Measurements from ENCODE around the gene JPH2. TPM values are rescaled to one million over a fixed set of nuclear protein-coding genes. Genes with fewer than 3 reads are reported as not detected.

The JPH2 gene
- total RNA-seq, 2 donors from 2014 or later, result 169 to 179 TPM

GRCh38 chr20:44146272-44146671 lies 40.7 kb downstream of the JPH2 start:
- Histone ChIP-seq H3K36me3 (peaks cover 5% of the 10 kb centered on the region), H3K9me3 (no peaks in the 10 kb centered on the region), H3K4me3 (no peak overlapping the region), H3K4me1 (ENCODE audit: control insufficient read depth in 1 of 2, low read depth in 2 of 2) (peaks cover 34 to 88% of the 10 kb centered on the region in 2 donors), H3K27me3 (replicated peaks; ENCODE audit: insufficient read depth) (no peaks in the 10 kb centered on the region), H3K27ac (peak overlapping the region; percentile 94 to 97)
- ATAC-seq (ENCODE audit: insufficient number of reproducible peaks, low FRiP score, low read depth), result no peak
- no peak for DNase-seq (ENCODE audit: low spot score)
- no peak for TF ChIP-seq CTCF (IDR thresholded peaks at IDR 0.05)

- Histone ChIP-seq H3K9me3 (no peaks in the 10 kb centered on the region), H3K36me3 (peaks cover 9% of the 10 kb centered on the region), H3K4me3 (peak overlapping the region; percentile 3), H3K27ac (peak overlapping the region; percentile 94 to 97), H3K4me1 (ENCODE audit: control insufficient read depth in 1 of 2, low read depth in 2 of 2) (peaks cover 39 to 88% of the 10 kb centered on the region in 2 donors), H3K27me3 (replicated peaks; ENCODE audit: insufficient read depth) (no peaks in the 10 kb centered on the region)
- DNase-seq (ENCODE audit: low spot score) (no peak), ATAC-seq (ENCODE audit: insufficient number of reproducible peaks, low FRiP score, low read depth) (no peak)
- TF ChIP-seq CTCF (IDR thresholded peaks at IDR 0.05), result no peak
These were observed 41.7 kb downstream of the JPH2 start for GRCh38 chr20:44145131-44145775.

- Histone ChIP-seq H3K4me3 (peak overlapping the region; percentile 13), H3K27ac (peak overlapping the region; percentile 94 to 97), H3K9me3 (no peaks in the 10 kb centered on the region), H3K27me3 (replicated peaks; ENCODE audit: insufficient read depth) (no peaks in the 10 kb centered on the region), H3K4me1 (ENCODE audit: control insufficient read depth in 1 of 2, low read depth in 2 of 2) (peaks cover 47 to 90% of the 10 kb centered on the region in 2 donors), H3K36me3 (peaks cover 9% of the 10 kb centered on the region)
- ATAC-seq (ENCODE audit: insufficient number of reproducible peaks, low FRiP score, low read depth) (peak; percentile 40), DNase-seq (ENCODE audit: low spot score) (no peak)
- no peak for TF ChIP-seq CTCF (IDR thresholded peaks at IDR 0.05)
These were observed 43.1 kb downstream of the JPH2 start for GRCh38 chr20:44143936-44144335.

DNA sequence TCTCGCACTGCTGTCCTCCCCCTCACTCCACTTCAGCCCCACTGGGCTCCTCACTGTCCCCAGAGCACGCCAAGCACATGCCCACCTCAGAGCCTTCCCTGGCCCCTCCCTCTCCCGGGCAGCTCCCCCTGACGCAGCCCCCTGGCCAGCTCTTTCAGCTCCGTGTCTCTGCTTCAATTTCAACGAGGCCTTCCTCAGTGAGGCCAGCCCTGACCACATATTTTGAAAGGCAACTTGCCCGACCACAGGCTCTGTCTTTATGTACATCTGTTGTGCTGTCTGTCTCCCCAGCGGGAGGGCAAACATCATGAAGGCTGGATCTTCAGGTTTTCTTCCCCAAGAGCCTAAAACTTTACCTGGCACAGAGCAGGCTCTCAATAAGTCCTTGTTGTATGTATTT lies 44.6 kb downstream of the JPH2 start:
- H3K27me3 ChIP-seq (replicated peaks; ENCODE audit: insufficient read depth), result no peaks in the 10 kb centered on the region
- peak overlapping the region; percentile 94 to 97 for H3K27ac ChIP-seq
- no peaks in the 10 kb centered on the region for H3K9me3 ChIP-seq
- no peak for ATAC-seq (ENCODE audit: insufficient number of reproducible peaks, low FRiP score, low read depth)
- TF ChIP-seq CTCF (IDR thresholded peaks at IDR 0.05), result no peak
- DNase-seq (ENCODE audit: low spot score), result no peak
- no peak overlapping the region for H3K4me3 ChIP-seq
- peaks cover 9% of the 10 kb centered on the region for H3K36me3 ChIP-seq
- peaks cover 56 to 93% of the 10 kb centered on the region in 2 donors for H3K4me1 ChIP-seq (ENCODE audit: control insufficient read depth in 1 of 2, low read depth in 2 of 2)

DNA sequence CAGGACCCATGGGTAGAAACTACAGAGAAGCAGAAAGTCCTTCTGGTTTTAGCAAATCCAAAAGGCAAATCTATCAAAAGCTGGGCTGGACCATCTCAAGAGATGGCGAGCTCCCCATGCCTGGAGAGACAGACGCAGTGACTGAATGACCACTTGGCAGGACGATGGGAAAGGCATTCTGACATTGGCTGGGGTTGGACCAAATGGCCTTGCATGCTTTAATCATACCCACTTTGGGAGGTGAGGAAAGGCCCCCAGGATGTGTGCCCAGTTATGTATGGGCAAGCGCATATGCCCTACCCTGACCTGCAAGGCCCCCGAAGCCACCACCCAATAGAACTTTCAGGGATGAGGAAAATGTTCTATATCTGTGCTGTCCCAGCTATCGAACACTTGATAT lies 45.1 kb downstream of the JPH2 start:
- no peaks in the 10 kb centered on the region for H3K27me3 ChIP-seq (replicated peaks; ENCODE audit: insufficient read depth)
- no peaks in the 10 kb centered on the region for H3K9me3 ChIP-seq
- TF ChIP-seq CTCF (IDR thresholded peaks at IDR 0.05), result no peak
- H3K27ac ChIP-seq, result peak overlapping the region; percentile 94 to 97
- DNase-seq (ENCODE audit: low spot score) (no peak), ATAC-seq (ENCODE audit: insufficient number of reproducible peaks, low FRiP score, low read depth) (no peak)
- H3K4me1 ChIP-seq (ENCODE audit: control insufficient read depth in 1 of 2, low read depth in 2 of 2), result peaks cover 60 to 97% of the 10 kb centered on the region in 2 donors
- peaks cover 9% of the 10 kb centered on the region for H3K36me3 ChIP-seq
- H3K4me3 ChIP-seq, result no peak overlapping the region

Data from thoracic aorta (tissue), 2 donors.